Stimulated activated CD4-positive, alpha-beta T cell treated with anti-CD3 and anti-CD28 coated beads, Interleukin-1b, Interleukin-23, amount 100 ng/mL, for 4 hours (primary cell): ENCODE results near the gene VRK3.
A peak's percentile ranks its signal among the peaks of the same experiment; 100 is the strongest.
"Not testable (repeated sequence)": the region's sequence is repeated elsewhere in the genome, so short reads cannot be mapped to it uniquely, and the experiment has no call there.

ENCODE experiments used
- DNase-seq, 2 donors: peaks; one replicate each; pipeline ENCODE4 v3.0.0-alpha.2; 2020; ENCODE audit warnings: low read depth in 2 of 2

VRK3 gene, protein sequence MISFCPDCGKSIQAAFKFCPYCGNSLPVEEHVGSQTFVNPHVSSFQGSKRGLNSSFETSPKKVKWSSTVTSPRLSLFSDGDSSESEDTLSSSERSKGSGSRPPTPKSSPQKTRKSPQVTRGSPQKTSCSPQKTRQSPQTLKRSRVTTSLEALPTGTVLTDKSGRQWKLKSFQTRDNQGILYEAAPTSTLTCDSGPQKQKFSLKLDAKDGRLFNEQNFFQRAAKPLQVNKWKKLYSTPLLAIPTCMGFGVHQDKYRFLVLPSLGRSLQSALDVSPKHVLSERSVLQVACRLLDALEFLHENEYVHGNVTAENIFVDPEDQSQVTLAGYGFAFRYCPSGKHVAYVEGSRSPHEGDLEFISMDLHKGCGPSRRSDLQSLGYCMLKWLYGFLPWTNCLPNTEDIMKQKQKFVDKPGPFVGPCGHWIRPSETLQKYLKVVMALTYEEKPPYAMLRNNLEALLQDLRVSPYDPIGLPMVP

DNA sequence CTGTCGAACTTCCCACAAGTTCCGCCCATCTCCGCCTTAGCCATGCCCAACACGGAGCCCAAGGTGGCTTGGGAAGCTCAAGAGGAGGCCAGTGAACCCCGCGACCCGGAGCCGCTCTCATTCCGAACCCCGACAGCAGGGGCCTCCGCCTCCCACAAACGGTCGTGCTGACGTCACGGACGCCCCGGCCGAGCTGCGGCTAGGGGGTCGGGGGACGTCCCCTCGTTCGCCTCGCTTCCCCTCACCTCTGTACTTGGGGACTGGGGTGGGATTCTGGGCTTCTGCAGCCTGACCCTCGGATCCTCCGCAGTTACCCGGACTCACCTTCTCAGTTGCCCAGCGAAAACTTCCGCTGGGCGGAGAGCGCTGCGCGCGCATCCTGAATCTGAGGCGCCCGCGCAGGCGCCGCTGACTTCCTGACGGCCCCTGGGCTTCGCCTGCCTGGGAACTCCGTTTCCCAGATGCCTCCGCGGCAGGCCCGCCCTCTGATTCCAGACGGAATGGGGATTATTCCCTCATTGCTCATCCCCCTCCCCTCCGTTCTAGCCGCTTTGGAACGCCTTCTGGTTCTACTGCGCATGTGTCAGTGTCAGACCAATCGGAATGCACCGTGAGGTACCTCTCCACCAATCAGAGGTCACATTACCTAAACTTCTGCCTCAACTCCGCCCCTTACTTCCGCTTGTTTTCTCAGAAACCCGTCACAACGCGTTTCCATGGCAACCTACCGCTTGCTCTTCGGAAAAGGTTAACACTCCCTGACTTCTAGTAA is at the start of gene VRK3:
Gene VRK3, minus strand, starts transcription at position 351 of the 772 bp plus-strand sequence. CDS start 9,210 bp downstream, outside the sequence.
- peak; percentile 93 to 95 for DNase-seq

DNA sequence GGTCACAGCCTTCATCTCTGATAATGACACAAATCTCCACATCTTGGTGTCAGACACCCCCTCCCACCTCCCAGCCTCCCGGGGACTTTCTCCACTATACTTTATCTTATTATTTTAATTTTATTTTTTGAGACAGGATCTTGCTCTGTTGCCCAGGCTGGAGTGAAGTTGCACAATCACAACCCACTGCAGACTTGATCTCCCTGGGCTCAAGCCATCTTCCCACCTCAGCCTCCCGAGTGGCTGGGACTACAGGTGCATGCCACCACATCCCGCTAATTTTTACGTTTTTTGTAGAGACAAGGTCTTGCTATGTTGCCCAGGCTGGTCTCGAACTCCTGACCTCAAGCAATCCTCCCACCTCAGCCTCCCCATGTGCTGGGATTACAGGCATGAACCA is 43.2 kb upstream of the VRK3 start:
- not testable (repeated sequence) for DNase-seq

DNA sequence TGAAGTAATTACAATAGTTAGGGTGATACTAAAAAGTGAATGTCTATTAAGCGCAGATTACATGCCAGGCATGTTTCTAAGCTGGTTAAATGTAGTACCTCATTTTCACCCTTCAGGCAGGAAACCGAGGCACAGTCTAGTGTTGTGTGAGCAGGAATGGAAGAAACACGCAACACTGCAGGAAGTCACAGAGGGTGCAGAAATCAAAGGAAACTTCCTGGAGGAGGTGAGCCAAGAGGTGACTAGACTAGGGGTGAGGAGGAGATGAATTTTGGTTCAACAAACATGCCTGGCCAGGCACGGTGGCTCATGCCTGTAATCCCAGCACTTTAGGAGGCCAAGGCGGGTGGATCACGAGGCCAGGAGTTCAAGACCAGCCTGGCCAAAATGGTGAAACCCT is 42.4 kb upstream of the VRK3 start:
- no peak for DNase-seq

DNA sequence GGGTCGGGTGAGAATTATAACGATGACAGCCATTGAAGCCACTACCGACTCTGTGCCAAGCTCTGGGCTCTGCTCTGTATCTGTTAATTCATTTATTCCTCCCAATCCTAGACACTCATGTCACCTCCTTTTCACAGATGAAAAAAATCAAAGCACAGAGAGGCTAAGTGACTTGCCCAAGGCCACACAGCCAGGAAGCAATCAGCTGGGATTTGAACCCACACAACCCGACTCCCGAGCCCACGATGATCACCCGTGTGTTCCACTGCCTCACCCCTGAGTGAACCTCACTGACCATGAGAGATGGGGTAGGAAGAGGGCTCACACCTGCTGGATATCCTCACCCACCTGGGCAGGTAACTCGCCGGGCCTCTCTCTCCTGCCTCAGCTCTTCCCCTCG is 40.8 kb upstream of the VRK3 start:
- DNase-seq = no peak

DNA sequence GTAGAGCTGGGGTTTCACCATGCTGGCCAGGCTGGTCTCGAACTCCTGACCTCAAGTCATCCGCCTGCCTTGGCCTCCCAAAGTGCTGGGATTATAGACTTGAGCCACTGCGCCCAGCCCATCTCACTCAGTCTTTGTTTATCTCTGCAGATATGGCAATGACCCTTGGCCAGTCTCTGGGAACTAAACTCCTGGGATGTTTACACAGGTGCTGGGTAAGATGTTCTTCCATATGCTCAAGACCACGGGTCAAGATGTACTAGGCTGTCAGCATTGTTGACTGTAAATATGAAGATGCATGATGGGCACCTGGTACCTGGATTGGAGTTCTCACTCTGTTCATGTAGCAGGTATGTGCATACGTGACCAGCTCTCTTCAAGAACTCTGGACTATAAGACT is 36.5 kb upstream of the VRK3 start:
- DNase-seq = no peak

DNA sequence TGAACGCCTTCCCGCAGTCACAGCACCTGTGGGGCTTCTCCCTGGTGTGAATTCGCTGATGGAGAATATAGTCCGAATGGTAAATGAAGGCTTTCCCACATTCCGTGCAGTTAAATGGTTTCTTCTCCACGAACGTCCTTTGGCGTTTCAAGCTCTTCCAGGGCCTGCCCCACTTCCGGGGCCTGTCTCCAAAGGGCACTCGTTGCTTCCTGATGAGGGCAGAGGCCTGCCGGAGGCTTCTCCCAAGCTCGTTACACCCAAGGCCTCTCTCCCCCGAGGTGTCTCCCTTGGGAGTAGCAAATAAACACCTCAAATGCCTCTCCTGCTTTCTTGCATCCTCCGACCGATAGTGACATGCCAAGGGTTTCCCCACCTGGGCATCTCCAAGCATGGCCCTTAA is 34.9 kb upstream of the VRK3 start:
- no peak for DNase-seq

DNA sequence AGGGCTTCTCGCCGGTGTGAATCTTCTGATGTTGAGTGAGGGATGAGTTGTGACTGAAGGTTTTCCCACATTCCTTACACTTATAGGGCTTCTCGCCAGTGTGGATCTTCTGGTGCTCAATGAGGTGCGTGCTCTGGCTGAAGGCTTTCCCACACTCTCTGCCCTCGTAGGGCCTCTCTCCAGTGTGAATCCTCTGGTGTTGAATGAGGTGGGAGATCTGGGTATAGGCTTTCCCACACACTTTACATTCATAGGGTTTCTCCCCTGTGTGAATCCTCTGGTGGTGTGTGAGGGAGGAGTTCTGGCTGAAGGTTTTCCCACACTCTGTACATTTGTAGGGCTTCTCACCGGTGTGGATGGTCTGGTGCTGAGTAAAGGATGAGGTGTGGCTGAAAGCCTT is 33.9 kb upstream of the VRK3 start:
- no peak for DNase-seq

DNA sequence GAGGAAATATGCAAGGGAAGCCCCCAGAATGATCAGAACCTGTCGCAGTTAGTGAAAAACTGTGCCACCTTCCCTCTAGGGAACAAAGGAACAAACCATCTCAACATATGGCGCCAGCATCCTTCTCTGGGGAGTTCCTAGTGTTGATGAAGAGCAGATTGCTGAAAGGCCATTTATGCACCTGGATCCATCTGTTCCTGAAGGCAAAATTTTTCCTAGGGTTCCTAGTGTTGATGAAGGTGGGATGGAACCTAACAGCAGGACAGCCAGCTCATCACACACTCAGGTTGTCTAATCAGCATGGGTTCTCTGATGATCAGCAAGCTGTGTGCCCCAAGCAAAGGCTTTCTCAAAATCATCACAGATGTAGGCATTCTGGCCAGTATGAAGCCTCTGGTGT is 33.3 kb upstream of the VRK3 start:
- DNase-seq = no peak

DNA sequence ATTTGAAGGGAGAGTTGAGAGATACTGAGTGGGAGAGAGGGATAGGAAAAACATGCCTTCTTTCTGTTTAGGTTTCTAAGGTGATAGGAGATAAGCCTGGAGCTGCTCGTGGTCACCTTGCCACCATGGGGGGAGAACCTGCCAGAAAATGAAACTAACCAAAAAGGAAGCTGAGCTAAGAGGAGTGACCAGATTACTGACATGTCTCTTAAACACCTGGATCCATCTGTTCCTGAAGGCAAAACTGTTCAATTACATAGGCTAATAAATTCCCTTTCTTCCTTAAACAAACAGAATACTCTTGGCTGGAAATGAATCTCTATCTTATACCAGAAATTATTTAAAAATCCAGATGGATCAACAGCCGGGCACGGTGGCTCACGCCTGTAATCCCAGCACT is 27.9 kb upstream of the VRK3 start:
- DNase-seq = no peak

DNA sequence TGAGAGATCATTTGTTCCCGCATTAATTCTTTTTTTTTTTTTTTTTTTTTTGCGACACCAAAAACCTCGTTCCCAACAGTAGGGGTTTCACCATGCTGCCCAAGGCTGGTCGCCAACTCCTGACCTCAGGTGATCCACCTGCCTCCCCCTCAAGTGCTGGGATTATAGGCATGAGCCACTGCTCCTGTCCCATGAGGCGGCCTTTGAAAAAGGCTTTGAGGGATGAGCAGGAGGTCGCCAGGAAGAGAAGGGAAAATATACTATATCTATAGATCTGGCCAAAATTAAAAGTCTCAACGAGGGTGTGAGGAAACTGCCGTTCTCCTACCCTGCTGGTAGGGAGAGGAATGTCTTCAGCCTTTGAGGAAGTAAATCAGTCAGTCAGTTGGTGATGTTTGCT is 26.8 kb upstream of the VRK3 start:
- DNase-seq = no peak

DNA sequence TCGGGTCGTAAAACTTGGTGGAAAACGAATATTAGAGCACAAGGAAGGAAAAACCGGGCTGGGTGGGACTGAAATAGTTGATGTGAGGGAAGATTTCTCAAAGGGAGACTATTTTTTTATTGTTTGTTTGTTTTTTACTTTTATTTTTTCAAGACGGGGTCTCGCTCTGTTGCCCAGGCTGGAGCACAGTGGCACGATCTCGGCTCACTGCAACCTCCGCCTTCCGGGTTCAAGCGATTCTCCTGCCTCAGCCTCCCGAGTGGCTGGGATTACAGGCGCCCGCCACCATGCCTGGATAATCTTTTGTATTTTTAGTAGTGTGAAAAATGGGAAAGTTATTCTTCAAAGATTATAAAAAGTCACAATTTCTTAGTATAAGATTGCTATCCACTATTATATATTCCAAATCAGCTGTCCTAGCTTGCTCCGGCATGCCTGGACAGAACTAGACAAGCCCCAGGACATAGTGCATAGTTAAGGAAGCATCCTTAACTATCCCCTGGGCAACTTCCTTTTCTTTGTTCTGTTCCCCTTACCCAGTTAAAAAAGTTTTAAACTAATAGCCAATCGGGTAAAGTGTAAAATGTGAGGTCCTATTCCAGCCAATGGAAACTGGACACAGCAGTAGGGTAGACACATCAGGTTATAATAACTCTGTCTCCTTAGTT is 26.2 kb upstream of the VRK3 start:
- not testable (repeated sequence) for DNase-seq

DNA sequence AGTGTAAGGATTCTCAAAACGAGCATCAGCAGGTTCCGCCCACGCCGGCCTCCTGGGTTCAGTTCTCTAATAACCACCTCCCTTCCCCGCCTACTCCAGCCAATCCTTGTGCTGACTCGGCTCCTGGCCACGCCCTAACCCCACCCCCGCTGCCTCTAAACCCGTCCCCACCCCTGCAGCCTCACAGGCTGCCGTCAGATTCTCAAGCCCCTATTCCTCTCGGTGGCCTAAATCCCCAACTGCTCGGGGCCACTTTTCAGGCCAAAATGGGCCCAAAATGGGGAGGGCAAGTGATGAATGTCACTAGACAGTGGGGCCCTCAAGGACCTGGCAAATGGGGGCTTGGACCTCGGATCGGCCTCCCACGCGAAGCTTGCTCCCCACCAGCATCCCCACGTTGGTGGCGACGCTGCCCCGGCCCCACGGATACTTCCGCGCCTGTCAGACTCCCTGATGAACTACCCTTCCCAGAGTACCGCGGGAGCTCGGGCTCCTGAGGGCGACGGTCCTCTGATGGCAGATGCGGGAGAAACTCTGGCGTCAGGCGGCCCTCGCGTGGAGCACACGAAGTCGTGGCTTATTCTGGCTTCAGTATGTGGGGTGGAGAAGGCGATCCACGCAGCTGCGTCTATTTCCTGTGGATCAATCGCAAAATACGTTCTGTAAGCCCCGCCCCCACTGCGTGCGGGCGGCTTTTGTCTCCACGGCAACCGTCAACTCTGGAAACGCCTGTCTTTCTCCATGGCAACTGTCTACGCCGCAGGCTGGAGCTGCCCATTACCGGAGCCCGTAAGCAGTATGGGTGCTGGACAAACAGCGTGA is 25.4 kb upstream of the VRK3 start:
- peak; percentile 81 to 82 for DNase-seq

DNA sequence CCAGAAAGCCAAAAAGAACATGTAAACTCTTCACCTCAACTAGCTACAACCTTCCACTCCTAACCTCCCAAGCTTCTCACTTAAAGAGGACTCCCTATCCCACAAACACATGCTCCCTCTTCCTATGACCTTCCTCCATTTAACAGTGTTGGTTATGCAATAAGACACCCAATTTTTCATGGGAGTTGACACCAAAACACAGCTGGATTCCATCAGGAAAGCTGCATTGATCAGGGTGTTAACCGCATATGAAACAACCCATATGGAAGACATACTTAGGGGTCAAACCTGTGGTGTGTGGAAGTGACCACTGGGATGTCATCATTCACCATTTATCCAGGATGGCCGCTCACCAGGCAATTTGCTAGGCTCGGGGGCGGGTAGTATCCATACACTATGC is 22.5 kb upstream of the VRK3 start:
- no peak for DNase-seq

DNA sequence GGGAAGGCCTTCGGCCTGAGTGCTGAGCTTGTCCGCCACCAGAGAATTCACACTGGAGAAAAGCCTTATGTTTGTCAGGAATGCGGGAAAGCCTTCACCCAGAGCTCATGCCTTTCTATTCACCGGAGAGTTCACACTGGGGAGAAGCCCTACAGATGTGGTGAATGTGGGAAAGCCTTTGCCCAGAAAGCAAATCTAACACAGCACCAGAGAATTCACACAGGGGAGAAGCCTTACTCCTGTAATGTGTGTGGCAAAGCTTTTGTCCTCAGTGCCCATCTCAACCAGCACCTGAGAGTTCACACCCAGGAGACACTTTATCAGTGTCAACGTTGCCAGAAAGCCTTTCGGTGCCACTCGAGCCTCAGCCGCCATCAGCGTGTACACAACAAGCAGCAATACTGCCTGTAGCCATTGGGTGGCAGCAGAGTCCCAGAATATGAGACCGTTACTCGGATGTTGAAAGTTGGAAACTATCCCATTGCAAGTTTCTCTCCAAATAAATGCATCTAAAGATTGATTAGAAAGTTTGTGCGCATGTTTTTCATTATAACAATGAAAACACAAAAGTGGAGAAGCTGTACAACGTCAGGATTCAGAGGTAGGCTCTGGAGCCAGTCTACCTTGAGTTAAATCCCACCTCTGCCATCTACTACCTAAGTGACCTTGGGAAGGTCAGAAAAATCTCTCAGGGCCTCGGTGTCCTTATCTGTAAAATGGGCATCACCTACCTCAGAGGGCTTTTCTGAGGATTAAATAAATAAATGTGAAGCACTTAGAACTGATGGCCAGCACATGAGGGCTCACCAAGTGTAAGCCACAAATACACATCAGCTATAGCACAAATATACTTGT is 21.7 kb upstream of the VRK3 start:
- DNase-seq = peak; percentile 47 to 48

DNA sequence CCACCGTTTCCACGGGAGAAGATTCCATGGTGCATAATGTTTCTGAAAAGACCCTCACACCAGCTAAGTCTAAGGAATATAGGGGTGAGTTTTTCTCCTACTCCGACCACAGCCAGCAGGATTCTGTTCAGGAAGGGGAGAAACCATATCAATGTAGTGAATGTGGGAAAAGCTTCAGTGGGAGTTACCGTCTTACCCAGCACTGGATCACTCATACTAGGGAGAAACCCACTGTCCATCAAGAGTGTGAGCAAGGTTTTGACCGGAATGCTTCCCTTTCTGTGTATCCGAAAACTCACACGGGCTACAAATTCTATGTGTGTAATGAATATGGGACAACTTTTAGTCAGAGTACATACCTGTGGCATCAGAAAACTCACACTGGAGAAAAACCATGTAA is 19.8 kb upstream of the VRK3 start:
- no peak for DNase-seq

DNA sequence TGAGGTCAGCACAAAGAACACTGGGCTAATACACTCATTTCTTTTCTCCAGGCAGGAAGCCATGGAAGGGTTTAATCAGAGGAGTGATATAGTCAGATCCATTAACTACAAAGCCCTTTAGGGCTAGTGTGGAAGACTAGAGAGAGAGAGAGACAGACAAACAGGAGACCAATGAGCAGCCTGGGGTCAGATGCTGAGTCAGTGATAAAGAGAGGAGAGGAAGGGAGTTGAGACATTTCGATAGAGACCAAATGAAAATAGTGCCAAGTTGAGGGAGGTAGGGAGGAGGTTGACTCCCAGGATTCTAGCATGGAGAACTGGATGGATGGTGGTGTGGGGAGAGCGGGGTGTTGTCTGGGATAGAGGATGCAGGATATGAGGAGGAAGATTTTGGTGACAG is 18.8 kb upstream of the VRK3 start:
- no peak for DNase-seq

DNA sequence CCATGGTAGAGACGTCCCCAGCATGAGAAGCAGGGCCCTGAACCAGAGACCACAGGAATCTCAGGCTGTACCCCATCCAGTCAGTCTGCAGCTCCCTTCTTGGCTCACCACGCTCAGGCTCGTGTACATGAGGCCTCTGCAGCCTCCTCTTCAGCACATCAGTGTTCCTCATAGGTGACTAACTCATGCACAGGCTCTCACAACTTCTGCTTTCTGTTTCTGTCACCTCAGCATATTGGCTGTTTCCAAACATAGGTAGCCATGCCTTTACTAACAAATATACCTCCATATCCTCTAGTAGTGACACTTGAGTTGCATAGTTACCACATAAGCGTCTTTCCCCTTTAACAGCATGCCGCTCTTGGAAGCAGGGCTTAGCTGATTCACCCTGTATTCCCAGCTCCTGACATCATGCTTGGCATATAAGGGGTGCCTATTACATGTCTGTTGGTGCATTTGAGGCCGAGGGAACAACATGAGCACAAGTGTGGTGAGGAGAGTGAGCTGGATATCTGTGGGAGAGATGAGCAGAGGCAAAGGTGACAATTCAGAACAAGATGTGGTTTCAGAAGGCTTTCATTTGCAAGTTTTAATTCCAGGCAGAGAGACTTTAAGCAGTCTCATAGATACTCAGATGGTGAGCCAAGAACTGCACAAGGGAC is 17.3 kb upstream of the VRK3 start:
- no peak for DNase-seq

DNA sequence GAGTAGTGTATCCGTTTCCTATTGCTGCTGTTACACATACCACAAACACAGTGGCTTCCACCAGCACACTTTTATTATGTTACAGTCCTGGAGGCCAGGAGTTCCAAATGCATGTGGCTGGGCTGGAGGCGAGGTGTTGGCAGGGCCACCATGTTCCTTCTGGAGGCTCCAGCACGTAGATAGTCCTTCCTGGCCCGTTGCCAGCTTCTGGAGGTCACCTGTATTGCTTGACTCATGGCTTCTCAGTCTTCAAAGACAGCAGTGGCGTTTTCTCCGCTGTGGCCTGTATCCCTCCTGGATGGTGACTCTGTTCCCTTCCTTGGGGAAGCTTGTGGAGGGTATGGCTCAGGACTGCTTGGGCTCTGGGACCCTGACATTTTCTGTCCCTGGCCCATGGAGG is 15.8 kb upstream of the VRK3 start:
- DNase-seq = no peak

DNA sequence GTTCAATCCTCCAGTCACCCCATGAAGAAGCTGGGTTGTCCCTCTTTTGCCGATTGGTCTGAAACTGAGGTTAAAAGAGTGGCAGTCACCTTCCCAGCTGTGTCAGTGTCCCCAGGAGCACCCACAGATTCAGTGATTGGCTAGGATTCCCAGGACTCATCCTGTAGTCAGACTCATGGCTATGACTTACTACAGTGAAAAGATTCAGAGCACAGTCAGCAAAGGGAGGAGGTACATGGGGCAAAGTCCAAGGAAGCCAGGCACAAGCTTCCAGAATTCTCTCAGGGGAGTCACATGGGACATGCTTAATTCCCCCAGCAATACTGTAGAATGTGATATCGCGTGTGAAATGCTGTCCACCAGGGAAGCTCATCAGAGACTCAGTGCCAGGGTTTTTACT is 14.8 kb upstream of the VRK3 start:
- DNase-seq = no peak

DNA sequence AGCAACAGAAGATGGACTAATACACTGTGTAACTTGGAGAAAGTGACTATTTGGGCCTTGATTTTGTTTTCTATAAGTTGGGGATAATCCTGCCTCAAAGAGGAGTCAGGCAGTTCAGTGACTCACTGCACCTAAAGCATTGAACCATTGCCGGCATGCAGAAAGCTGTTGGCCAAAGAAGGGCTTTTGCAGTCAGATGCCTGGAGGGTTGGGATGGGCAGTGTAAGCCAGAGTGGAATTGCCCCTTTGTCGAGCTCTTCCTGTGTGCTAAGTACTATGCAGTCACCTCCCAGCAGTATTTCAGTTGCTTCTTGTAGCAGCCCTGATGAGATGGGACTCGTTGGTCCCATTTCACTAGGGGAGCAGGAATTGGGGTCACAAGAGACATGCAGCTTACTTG is 11.7 kb upstream of the VRK3 start:
- DNase-seq = no peak
